K562 (cell line): ENCODE measurements around the gene SULT2A1. TPM values are rescaled to one million over a fixed set of nuclear protein-coding genes. Genes with fewer than 3 reads are reported as not detected.

Source experiments
- ATF4 ChIP-seq: fragments of 450-650 bp; formaldehyde crosslinking; IDR thresholded peaks from 2 replicates; pipeline ENCODE4 v1.4.0; 2022; ENCODE audit warnings: mild to moderate bottlenecking, moderate library complexity
- BMI1 ChIP-seq: fragments of 150-350 bp; IDR thresholded peaks from 2 replicates; pipeline ENCODE4 v1.6.1; 2014; ENCODE audit warnings: low read length
- EHMT2 ChIP-seq: fragments of 450-650 bp; IDR thresholded peaks from 2 replicates; pipeline ENCODE4 v1.6.1; 2018; ENCODE audit warnings: antibody characterized with exemption
- ELF2 ChIP-seq: fragments of 250-450 bp; sonication (Bioruptor Pico); IDR thresholded peaks from 2 replicates; pipeline ENCODE4 v1.5.0; 2021; ENCODE audit warnings: mild to moderate bottlenecking
- HDAC1 ChIP-seq, 2 experiments: fragments of 450-650 bp; IDR thresholded peaks; 2 replicates each; pipeline ENCODE4 v1.6.1; 2016 to 2017; ENCODE audit warnings: inconsistent platforms in 1 of 2, mild to moderate bottlenecking in 1 of 2, moderate library complexity in 1 of 2
- HES1 ChIP-seq: fragments of 450-650 bp; IDR thresholded peaks from 2 replicates; pipeline ENCODE4 v1.6.1; 2016; ENCODE audit warnings: low read depth, mild to moderate bottlenecking, moderate library complexity
- ILF3 ChIP-seq: fragments of 450-650 bp; IDR thresholded peaks from 2 replicates; pipeline ENCODE4 v1.6.1; 2018; ENCODE audit warnings: antibody characterized with exemption, mild to moderate bottlenecking, moderate library complexity, borderline replicate concordance
- MTA1 ChIP-seq: fragments of 450-650 bp; IDR thresholded peaks from 2 replicates; pipeline ENCODE4 v1.6.1; 2017; ENCODE audit warnings: borderline replicate concordance
- MYNN ChIP-seq, 2 experiments: sonication (generic); formaldehyde crosslinking in 1 of 2; IDR thresholded peaks; 2 replicates each; pipeline versions ENCODE4 v1.5.0 to v1.6.1; 2016 to 2020; ENCODE audit warnings: antibody characterized with exemption in 1 of 2, missing genetic modification reagents in 1 of 2
- NR0B1 ChIP-seq: fragments of 450-650 bp; IDR thresholded peaks from one replicate; pipeline ENCODE4 v1.6.1; 2018; ENCODE audit warnings: mild to moderate bottlenecking, moderate library complexity; ENCODE audit not compliant: partially characterized antibody
- PHTF2 ChIP-seq: fragments of 250-450 bp; sonication (Bioruptor Pico); IDR thresholded peaks from 2 replicates; pipeline ENCODE4 v1.5.0; 2021; ENCODE audit warnings: mild to moderate bottlenecking
- RFX5 ChIP-seq: IDR thresholded peaks from 2 replicates; pipeline ENCODE4 v1.6.1; 2011; ENCODE audit warnings: low read depth, mild to moderate bottlenecking, improper control_type of control experiment, low read length
- SLC30A9 ChIP-seq: fragments of 250-450 bp; sonication (Bioruptor Pico); IDR thresholded peaks from 2 replicates; pipeline ENCODE4 v1.8.0; 2022; ENCODE audit warnings: mild to moderate bottlenecking, moderate library complexity
- TBP ChIP-seq: optimal IDR thresholded peaks from 2 replicates; pipeline ENCODE3; 2011; ENCODE audit warnings: low read depth, low read length, improper control_type of control experiment
- TCF15 ChIP-seq: fragments of 250-450 bp; sonication (Bioruptor Pico); IDR thresholded peaks from 2 replicates; pipeline ENCODE4 v1.8.0; 2022; ENCODE audit warnings: moderate library complexity, mild to moderate bottlenecking, inconsistent platforms
- ZBTB9 ChIP-seq: fragments of 450-650 bp; formaldehyde crosslinking; IDR thresholded peaks from 2 replicates; pipeline ENCODE4 v1.4.0; 2020; ENCODE audit warnings: mild to moderate bottlenecking, moderate library complexity
- ZNF584 ChIP-seq: fragments of 200-800 bp; sonication (Bioruptor generic); IDR thresholded peaks from 2 replicates; pipeline ENCODE4 v1.6.1; 2016; ENCODE audit warnings: low read depth, mild to moderate bottlenecking, missing genetic modification characterization, missing compliant biosample characterization
- ZNF740 ChIP-seq, 3 experiments: fragments of 200-800 bp in 1 of 3; sonication (Bioruptor generic) in 1 of 3; sonication (generic) in 1 of 3; formaldehyde crosslinking in 1 of 3; IDR thresholded peaks; 2 replicates each; pipeline versions ENCODE4 v1.6.1 to v1.8.0; 2016 to 2022; ENCODE audit warnings: mild to moderate bottlenecking in 2 of 3, missing compliant biosample characterization in 2 of 3, missing genetic modification characterization in 2 of 3, missing genetic modification reagents in 1 of 3
- ZNF785 ChIP-seq: fragments of 250-450 bp; sonication (Bioruptor Pico); IDR thresholded peaks from 2 replicates; pipeline ENCODE4 v1.4.0; 2020; ENCODE audit warnings: mild to moderate bottlenecking
- polyA plus RNA-seq, 8 experiments: library from polyadenylated mRNA; depleted of rRNA in 4 of 8; stranded (reverse) in 5 of 8; unstranded in 3 of 8; fragments of >200 nt; fragmentation: Nextera tagmentation in 2 of 8; fragmentation: Illumina TruSeq in 1 of 8; extraction: Ambion mirVana in 2 of 8; extraction: Trizol in 1 of 8; gene quantifications; 2 replicates each; pipeline versions ENCODE4 v1.2.1 to v1.2.3, GENCODE V29; 2011 to 2014; ENCODE audit warnings: inconsistent platforms in 1 of 8, missing spikeins in 1 of 8
- total RNA-seq, 7 experiments: library from RNA; depleted of rRNA in 6 of 7; stranded (reverse); fragments of >200 nt in 6 of 7; fragmentation: Illumina TruSeq in 2 of 7; extraction: Trizol in 2 of 7; gene quantifications; 2 replicates each; pipeline versions ENCODE4 v1.2.1 to v1.2.3, GENCODE V29; 2011 to 2021; ENCODE audit warnings: low replicate concordance in 1 of 7

The SULT2A1 gene
- total and polyA plus RNA-seq, 9 of the 15 experiments (the other 6 are each of a cell fraction or from before 2014, with no cell fraction given), result 0.03 to 0.25 (median 0.07) TPM; not detected in 4

- TF ChIP-seq ZNF740 (CRISPR knock-in tag; IDR thresholded peaks at IDR 0.05) (no peak), ZNF740 (tag; IDR thresholded peaks at IDR 0.05) (no peak), HDAC1 (IDR thresholded peaks at IDR 0.05) (peak in 1 of 2 experiments; percentile 88; a peak in 2 of 4 replicates), ELF2 (CRISPR knock-in tag) (no peak), MYNN (IDR thresholded peaks at IDR 0.05) (0 out of 2 replicates have a peak, but pooled peaks have one; percentile 65), MYNN (CRISPR knock-in tag; IDR thresholded peaks at IDR 0.05) (no peak), TBP (peak; percentile 90), HES1 (peak; percentile 97), ILF3 (no peak), SLC30A9 (no peak), MTA1 (peak; percentile 83), RFX5 (0 out of 2 replicates have a peak, but pooled peaks have one; percentile 17), ZNF584 (CRISPR knock-in tag) (peak; percentile 94), BMI1 (no peak), EHMT2 (no peak), ZNF785 (CRISPR knock-in tag) (no peak), TCF15 (no peak), ZBTB9 (CRISPR knock-in tag) (no peak), PHTF2 (no peak), ATF4 (CRISPR knock-in tag) (peak; percentile 61; the same call in 1 of the 2 replicates), NR0B1 (no peak)
Observed at GRCh38 chr19:47891923-47892666, 6.0 kb upstream of the SULT2A1 start (continued).
